ENCODE data around the gene EP400. TPM values are rescaled to one million over a fixed set of nuclear protein-coding genes. Genes with fewer than 3 reads are reported as not detected.
"Not testable (repeated sequence)": the region's sequence is repeated elsewhere in the genome, so short reads cannot be mapped to it uniquely, and the experiment has no call there.

EP400 gene
- total RNA-seq, 1 donor from 2014 or later: 8.8 TPM

GRCh38 chr12:131948166-131948712 lies 1.5 kb upstream of the EP400 start:
- no peak for DNase-seq (ENCODE audit: low read depth, low spot score)

- not testable (repeated sequence) for DNase-seq (ENCODE audit: low read depth, low spot score)
These were observed 870 bp upstream of the EP400 start for GRCh38 chr12:131948713-131949430.

DNA sequence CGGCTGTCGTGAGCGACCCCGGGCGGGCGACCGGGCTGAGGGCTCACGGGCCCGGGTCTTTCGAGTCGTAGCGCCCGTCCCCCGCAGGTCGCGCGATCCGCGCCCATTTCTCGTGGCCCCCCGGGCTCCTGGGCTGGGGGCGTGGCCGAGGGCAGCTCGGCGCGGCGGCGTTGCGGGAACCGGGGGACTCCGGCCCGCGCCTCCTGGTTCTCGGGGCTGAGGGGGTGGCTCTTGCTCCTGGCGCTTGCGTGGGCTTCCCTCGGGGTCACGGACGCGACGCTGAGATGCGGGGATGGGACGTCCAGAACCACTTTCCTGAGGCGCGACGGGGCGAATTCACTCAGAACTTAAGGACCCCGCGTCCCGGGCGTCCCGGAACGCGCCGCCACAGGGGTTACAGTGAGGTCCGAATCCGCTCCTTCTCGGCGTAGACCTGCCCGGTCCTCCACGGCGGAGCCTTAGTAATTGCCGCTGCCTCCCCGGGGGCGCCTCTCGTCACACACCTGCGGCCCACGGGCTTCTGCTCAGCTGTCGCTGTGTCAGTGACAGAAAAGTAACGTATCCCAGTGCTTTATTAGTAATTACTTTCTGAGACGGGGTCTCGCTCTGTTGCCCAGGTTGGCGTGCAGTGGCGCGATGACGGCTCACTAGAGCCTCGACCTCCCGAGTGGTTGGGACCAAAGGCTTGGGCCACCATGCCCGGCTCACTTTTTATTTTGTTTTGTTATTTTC lies 606 bp downstream of the EP400 start:
- no peak for DNase-seq (ENCODE audit: low read depth, low spot score)

DNA sequence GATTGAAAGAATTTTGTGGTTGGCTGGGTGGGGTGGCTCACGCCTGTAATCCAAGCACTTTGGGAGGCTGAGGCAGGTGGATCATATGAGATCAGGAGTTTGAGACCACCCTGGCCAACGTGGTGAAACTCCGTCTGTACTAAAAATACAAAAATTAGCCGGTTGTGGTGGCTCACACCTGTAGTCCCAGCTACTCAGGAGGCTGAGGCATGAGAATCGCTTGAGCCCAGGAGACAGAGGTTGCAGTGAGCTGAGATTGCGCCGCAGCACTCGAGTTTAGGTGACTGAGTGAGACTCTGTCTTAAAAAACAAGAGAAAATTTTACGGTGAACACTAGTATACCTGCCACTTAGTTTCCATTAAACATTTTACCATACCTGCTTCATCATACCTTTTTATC lies 4.1 kb downstream of the EP400 start:
- DNase-seq (ENCODE audit: low read depth, low spot score): not testable (repeated sequence)

DNA sequence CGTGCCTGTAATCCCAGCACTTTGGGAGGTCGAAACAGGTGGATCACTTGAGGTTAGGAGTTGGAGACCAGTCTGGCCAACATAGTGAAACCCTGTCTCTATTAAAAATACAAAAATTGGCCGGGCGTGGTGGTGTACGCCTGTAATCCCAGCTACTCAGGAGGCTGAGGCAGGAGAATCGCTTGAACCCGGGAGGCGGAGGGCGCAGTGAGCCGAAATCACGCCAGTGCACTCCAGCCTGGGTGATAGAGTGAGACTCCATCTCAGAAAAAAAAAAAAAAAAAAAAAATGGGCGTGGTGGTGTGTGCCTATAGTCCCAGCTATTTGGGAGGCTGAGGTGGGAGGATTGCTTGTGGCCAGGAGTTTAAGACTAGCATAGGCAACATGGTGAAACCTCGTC lies 4.7 kb downstream of the EP400 start:
- not testable (repeated sequence) for DNase-seq (ENCODE audit: low read depth, low spot score)

GRCh38 chr12:131959116-131959515 lies 9.4 kb downstream of the EP400 start:
- DNase-seq (ENCODE audit: low read depth, low spot score): no peak

GRCh38 chr12:131959641-131960589 lies 10.2 kb downstream of the EP400 start:
- DNase-seq (ENCODE audit: low read depth, low spot score): no peak

DNA sequence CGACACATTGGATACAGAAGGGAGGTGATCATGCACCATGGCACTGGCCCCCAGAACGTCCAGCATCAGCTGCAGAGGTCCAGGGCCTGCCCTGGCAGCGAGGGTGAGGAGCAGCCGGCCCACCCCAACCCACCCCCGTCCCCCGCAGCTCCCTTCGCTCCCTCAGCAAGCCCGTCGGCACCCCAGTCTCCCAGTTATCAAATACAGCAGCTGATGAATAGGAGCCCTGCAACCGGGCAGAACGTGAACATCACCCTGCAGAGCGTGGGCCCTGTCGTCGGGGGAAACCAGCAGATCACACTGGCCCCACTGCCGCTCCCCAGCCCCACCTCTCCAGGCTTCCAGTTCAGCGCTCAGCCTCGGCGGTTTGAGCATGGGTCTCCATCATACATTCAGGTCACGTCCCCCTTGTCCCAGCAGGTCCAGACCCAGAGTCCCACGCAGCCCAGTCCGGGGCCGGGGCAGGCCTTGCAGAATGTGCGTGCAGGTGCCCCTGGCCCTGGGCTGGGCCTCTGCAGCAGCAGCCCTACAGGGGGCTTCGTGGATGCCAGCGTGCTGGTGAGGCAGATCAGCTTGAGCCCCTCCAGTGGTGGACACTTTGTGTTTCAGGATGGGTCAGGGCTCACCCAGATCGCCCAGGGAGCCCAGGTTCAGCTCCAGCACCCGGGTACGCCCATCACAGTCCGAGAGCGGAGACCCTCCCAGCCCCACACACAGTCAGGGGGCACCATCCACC lies 11.0 kb downstream of the EP400 start:
- DNase-seq (ENCODE audit: low read depth, low spot score): not testable (repeated sequence)

DNA sequence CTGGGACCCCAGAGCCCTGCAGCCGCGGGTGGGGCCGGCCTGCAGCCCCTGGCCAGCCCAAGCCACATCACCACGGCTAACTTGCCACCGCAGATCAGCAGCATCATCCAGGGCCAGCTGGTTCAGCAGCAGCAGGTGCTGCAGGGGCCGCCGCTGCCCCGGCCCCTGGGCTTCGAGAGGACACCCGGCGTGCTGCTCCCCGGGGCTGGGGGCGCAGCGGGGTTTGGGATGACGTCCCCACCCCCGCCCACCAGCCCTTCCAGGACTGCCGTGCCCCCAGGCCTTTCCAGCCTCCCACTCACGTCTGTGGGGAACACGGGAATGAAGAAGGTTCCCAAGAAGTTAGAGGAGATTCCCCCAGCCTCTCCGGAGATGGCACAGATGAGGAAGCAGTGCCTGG lies 11.6 kb downstream of the EP400 start:
- DNase-seq (ENCODE audit: low read depth, low spot score): not testable (repeated sequence)

DNA sequence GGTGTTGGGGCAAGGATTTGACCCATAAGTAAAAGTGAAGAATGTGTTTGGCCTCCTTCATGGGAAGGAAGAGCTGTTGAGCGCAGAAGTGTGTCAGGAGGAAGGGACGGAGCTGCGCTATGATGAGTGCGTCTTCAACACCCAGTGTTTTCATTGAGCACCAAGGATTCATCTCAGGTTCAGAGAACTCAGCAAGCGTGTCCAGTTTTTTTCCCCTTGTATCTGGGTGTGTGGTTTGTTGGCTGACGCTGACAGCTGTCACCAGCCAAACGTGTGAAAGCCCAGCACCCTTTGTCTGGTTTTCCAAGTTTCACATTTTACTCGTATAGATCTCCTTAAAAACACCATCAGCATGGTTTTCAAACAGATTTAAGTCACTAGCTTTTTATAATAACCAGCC lies 12.3 kb downstream of the EP400 start:
- DNase-seq (ENCODE audit: low read depth, low spot score): no peak

DNA sequence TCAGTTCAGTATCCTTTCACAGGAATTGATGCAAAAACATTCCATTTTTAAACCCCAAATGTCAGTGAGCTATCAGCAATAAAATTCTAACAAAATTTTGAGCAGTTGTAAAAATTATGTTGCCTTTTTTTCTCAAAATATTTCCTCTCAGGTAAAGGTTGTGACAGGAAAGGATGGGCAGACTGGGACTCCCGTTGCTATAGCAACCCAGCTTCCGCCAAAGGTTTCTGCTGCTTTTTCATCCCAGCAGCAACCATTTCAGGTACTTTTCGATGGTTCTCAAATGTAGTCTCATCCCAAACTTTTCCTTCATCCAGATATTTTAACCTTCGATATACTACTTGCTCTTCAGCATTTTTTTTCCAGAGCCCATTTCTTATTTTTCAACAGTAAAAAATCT lies 13.6 kb downstream of the EP400 start:
- DNase-seq (ENCODE audit: low read depth, low spot score): no peak

DNA sequence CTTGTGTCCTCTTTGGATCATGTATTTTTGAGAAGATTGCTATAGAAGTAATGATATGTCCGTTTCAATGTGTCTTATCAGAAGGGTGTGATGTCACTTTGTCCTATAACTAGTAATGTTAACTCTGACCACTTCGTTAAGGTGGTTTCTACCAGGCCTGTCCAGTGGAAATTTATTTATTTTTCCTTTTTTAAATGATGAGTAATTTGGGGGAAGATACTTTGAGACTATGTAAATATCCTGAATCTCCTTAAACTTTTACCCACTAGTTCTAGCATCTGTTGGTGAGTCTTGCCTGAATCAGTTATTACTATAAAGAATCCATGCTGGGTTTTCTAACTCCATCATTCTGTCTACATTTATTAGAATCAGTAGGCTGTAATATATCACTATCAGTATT lies 15.3 kb downstream of the EP400 start:
- no peak for DNase-seq (ENCODE audit: low read depth, low spot score)

DNA sequence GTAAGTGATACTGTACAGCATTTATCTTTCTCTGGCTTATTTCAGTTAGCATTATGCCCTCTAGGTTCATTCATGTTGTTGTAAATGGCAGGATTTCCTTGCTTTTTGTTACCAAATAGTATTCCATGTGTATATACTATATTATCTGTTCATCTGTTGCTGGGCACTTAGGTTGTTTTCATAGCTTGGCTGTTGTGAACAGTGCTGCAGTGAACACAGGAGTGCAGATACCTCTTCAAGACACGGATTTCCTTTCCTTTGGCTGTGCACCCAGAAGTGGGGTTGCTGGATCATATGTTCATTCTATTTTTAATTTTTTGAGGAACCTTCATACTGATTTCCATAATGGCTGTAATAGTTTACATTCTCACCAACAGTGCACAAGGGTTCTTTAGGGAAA lies 21.5 kb downstream of the EP400 start:
- no peak for DNase-seq (ENCODE audit: low read depth, low spot score)

DNA sequence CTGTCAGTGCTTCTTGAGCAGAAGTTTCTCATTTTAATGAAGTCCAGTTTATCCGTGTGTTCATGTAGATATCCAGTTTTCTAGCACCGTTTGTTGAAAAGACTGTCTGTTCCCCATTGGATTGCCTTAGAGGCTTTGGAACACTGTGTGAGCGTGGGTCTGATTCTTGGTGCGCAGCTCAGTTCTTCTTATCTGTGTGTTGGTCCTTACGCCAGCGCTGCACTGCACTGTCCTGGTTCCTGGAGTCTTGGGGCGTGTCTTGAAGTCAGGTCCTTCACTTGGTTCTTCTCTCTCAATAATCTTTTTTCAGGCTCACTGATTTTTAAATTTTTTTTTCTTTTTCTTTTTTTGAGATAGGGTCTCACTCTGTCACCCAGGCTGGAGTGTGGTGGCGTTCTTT lies 25.5 kb downstream of the EP400 start:
- DNase-seq (ENCODE audit: low read depth, low spot score): no peak

DNA sequence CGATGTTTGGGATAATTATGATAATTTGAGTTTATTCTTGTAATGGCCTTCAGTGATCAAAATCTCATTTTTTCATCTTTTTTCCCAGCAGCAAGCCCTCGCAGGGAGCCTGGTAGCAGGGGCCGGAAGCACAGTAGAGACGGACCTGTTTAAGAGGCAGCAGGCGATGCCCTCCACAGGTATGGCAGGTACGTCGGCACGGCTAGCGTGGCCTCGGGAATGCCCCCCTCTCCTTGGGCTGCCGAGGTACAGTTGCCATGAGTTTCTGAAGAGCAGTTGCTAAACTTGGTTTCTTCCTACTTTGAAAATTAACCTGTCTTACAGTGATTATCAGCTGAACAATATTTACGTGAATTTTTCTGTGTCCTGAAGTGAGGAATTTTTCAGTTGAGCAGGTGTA lies 29.9 kb downstream of the EP400 start:
- no peak for DNase-seq (ENCODE audit: low read depth, low spot score)

GRCh38 chr12:131980263-131980662 lies 30.5 kb downstream of the EP400 start:
- DNase-seq (ENCODE audit: low read depth, low spot score): no peak

DNA sequence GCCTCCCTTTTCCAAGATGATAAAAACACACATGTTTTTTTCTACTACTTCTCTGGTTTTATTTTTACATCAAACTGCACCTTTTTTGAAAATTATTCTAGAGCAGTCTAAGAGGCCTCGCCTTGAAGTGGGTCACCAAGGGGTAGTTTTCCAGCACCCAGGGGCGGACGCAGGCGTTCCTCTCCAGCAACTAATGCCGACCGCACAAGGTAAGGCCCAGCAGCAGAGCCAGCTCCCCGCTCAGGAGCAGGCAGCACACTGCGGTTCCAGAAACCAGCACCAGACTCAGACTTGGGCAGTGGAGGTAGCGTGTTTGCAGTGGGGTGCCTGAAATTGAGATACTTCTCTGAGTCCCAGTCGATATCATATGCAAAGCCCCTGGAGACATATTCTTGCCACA lies 31.6 kb downstream of the EP400 start:
- DNase-seq (ENCODE audit: low read depth, low spot score): no peak

GRCh38 chr12:131982041-131982440 lies 32.3 kb downstream of the EP400 start:
- no peak for DNase-seq (ENCODE audit: low read depth, low spot score)

DNA sequence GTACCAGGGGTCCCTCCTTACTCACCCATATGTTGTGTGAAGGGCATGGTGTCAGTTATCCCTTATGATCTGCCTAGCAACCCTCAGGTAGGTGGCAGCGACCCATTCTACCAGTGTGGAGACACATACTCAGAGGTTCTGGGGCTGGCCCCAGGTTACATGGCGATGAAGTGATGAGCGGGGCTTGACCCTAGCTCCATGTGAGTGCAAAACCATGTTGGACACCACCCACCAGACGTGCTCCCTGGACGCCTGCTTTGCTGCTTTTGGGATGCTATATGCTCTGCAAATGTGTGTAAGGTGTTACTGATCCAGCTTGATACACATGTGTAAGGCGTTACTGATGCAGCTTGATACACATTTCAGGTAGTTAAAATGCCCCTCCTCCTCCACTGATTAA lies 33.3 kb downstream of the EP400 start:
- no peak for DNase-seq (ENCODE audit: low read depth, low spot score)

- DNase-seq (ENCODE audit: low read depth, low spot score): no peak
These were observed 33.8 kb downstream of the EP400 start for GRCh38 chr12:131983554-131983953.

GRCh38 chr12:131984334-131984733 lies 34.6 kb downstream of the EP400 start:
- no peak for DNase-seq (ENCODE audit: low read depth, low spot score)

Measured in pulmonary artery endothelial cell (primary cell).